K562 (cell line): ENCODE measurements around the gene AP2A2. TPM values are rescaled to one million over a fixed set of nuclear protein-coding genes. Genes with fewer than 3 reads are reported as not detected.

ENCODE experiments used
- ARID3B ChIP-seq: fragments of 250-450 bp; sonication (Bioruptor Pico); IDR thresholded peaks from 2 replicates; pipeline ENCODE4 v1.4.0; 2020; ENCODE audit warnings: borderline replicate concordance
- BCL6 ChIP-seq: fragments of 250-450 bp; sonication (Bioruptor Pico); IDR thresholded peaks from 2 replicates; pipeline ENCODE4 v1.4.0; 2020
- FOXM1 ChIP-seq, 2 experiments: fragments of 450-650 bp in 1 of 2; sonication (generic) in 1 of 2; formaldehyde crosslinking in 1 of 2; IDR thresholded peaks; 2 replicates each; pipeline versions ENCODE4 v1.6.1 to v1.9.0; 2017 to 2022; ENCODE audit warnings: low read depth in 2 of 2, mild to moderate bottlenecking in 2 of 2, missing genetic modification reagents in 1 of 2, moderate library complexity in 1 of 2
- HDGF ChIP-seq: fragments of 450-650 bp; IDR thresholded peaks from 2 replicates; pipeline ENCODE4 v1.6.1; 2016
- HNRNPL ChIP-seq: fragments of 200-400 bp; formaldehyde crosslinking; IDR thresholded peaks from 2 replicates; pipeline ENCODE4 v1.6.1; 2017; ENCODE audit warnings: low read depth, mild to moderate bottlenecking, low read length
- IFI16 ChIP-seq: fragments of 250-450 bp; sonication (Bioruptor Pico); IDR thresholded peaks from 2 replicates; pipeline ENCODE4 v2.1.2; 2022; ENCODE audit warnings: mild to moderate bottlenecking, inconsistent platforms
- KDM1A ChIP-seq, 2 experiments: fragments of 450-650 bp; IDR thresholded peaks; 2 replicates each; pipeline ENCODE4 v1.6.1; 2016; ENCODE audit warnings: mild to moderate bottlenecking in 2 of 2
- KLF13 ChIP-seq: fragments of 450-650 bp; IDR thresholded peaks from 2 replicates; pipeline ENCODE4 v1.6.1; 2016; ENCODE audit warnings: missing genetic modification characterization, low read depth, mild to moderate bottlenecking, missing compliant biosample characterization, moderate library complexity, borderline replicate concordance
- MAZ ChIP-seq, 2 experiments: fragments of 450-650 bp in 1 of 2; sonication (generic) in 1 of 2; formaldehyde crosslinking; IDR thresholded peaks in 1 of 2; conservative IDR thresholded peaks in 1 of 2; 2 replicates each; pipeline versions ENCODE4 v1.4.0 to v1.5.0; 2020; ENCODE audit warnings: mild to moderate bottlenecking in 1 of 2, missing genetic modification reagents in 1 of 2
- MECOM ChIP-seq: fragments of 250-450 bp; sonication (Bioruptor Pico); IDR thresholded peaks from 2 replicates; pipeline ENCODE4 v1.8.0; 2022; ENCODE audit warnings: inconsistent platforms
- MYNN ChIP-seq, 2 experiments: sonication (generic); formaldehyde crosslinking in 1 of 2; IDR thresholded peaks; 2 replicates each; pipeline versions ENCODE4 v1.5.0 to v1.6.1; 2016 to 2020; ENCODE audit warnings: antibody characterized with exemption in 1 of 2, missing genetic modification reagents in 1 of 2
- ZFP30 ChIP-seq: fragments of 250-450 bp; sonication (Bioruptor Pico); IDR thresholded peaks from 2 replicates; pipeline ENCODE4 v1.8.0; 2022; ENCODE audit warnings: moderate library complexity, mild to moderate bottlenecking, inconsistent platforms, borderline replicate concordance
- ZNF384 ChIP-seq: IDR thresholded peaks from 2 replicates; pipeline ENCODE4 v1.6.1; 2012; ENCODE audit warnings: low read depth, low read length, improper control_type of control experiment
- ZNF407 ChIP-seq: fragments of 450-650 bp; IDR thresholded peaks from 2 replicates; pipeline ENCODE4 v1.6.1; 2016; ENCODE audit warnings: low read depth
- ZNF639 ChIP-seq, 2 experiments: fragments of 200-800 bp in 1 of 2; sonication (Bioruptor generic) in 1 of 2; sonication (generic) in 1 of 2; formaldehyde crosslinking in 1 of 2; IDR thresholded peaks in 1 of 2; conservative IDR thresholded peaks in 1 of 2; 2 replicates each; pipeline versions ENCODE4 v1.5.0 to v1.6.1; 2016 to 2020; ENCODE audit warnings: missing compliant biosample characterization in 1 of 2, missing genetic modification characterization in 1 of 2, missing genetic modification reagents in 1 of 2
- polyA plus RNA-seq, 8 experiments: library from polyadenylated mRNA; depleted of rRNA in 4 of 8; stranded (reverse) in 5 of 8; unstranded in 3 of 8; fragments of >200 nt; fragmentation: Nextera tagmentation in 2 of 8; fragmentation: Illumina TruSeq in 1 of 8; extraction: Ambion mirVana in 2 of 8; extraction: Trizol in 1 of 8; gene quantifications; 2 replicates each; pipeline versions ENCODE4 v1.2.1 to v1.2.3, GENCODE V29; 2011 to 2014; ENCODE audit warnings: inconsistent platforms in 1 of 8, missing spikeins in 1 of 8
- total RNA-seq, 7 experiments: library from RNA; depleted of rRNA in 6 of 7; stranded (reverse); fragments of >200 nt in 6 of 7; fragmentation: Illumina TruSeq in 2 of 7; extraction: Trizol in 2 of 7; gene quantifications; 2 replicates each; pipeline versions ENCODE4 v1.2.1 to v1.2.3, GENCODE V29; 2011 to 2021; ENCODE audit warnings: low replicate concordance in 1 of 7

AP2A2 gene
- total and polyA plus RNA-seq, 9 of the 15 experiments (the other 6 are each of a cell fraction or from before 2014, with no cell fraction given), result 0.69 to 41.7 (median 15.2) TPM

- no peak for TF ChIP-seq IFI16
- TF ChIP-seq KLF13 (tag), result no peak
- peak in 1 of 2 experiments; percentile 49; a peak in 1 of 4 replicates for TF ChIP-seq KDM1A (IDR thresholded peaks at IDR 0.05)
- no peak for TF ChIP-seq ARID3B (CRISPR knock-in tag)
- TF ChIP-seq FOXM1 (IDR thresholded peaks at IDR 0.05; ENCODE audit: low read depth), result no peak
- TF ChIP-seq FOXM1 (CRISPR knock-in tag; IDR thresholded peaks at IDR 0.05; ENCODE audit: low read depth), result no peak
- no peak for TF ChIP-seq ZNF639 (CRISPR knock-in tag; conservative IDR thresholded peaks at IDR 0.05 in 1 of 2, IDR thresholded peaks at IDR 0.05 in 1 of 2)
- no peak for TF ChIP-seq ZNF384
- peak; percentile 47 to 62; a peak in 2 of 4 replicates for TF ChIP-seq MAZ (CRISPR knock-in tag; conservative IDR thresholded peaks at IDR 0.05 in 1 of 2, IDR thresholded peaks at IDR 0.05 in 1 of 2)
- TF ChIP-seq HNRNPL, result peak; percentile 77; the same call in 1 of the 2 replicates
- TF ChIP-seq MECOM (CRISPR knock-in tag), result no peak
- no peak for TF ChIP-seq HDGF
- peak; percentile 37; the same call in 1 of the 2 replicates for TF ChIP-seq MYNN (IDR thresholded peaks at IDR 0.05)
- no peak for TF ChIP-seq MYNN (CRISPR knock-in tag; IDR thresholded peaks at IDR 0.05)
- TF ChIP-seq BCL6 (CRISPR knock-in tag), result no peak
- no peak for TF ChIP-seq ZFP30
- no peak for TF ChIP-seq ZNF407
Measured at GRCh38 chr11:1050581-1051355, 125.1 kb downstream of the AP2A2 start (continued).
